NT2/D1 (cell line): Measurements from ENCODE around the gene CASP2.

Experiments used
- SUZ12 ChIP-seq: IDR thresholded peaks from 2 replicates; pipeline ENCODE4 v1.6.1; 2011; ENCODE audit not compliant: insufficient read length, insufficient read depth; ENCODE audit errors: extremely low read depth
- ZNF274 ChIP-seq: IDR thresholded peaks from 2 replicates; pipeline ENCODE4 v1.6.1; 2011; ENCODE audit warnings: mild to moderate bottlenecking, low read depth, low read length

DNA sequence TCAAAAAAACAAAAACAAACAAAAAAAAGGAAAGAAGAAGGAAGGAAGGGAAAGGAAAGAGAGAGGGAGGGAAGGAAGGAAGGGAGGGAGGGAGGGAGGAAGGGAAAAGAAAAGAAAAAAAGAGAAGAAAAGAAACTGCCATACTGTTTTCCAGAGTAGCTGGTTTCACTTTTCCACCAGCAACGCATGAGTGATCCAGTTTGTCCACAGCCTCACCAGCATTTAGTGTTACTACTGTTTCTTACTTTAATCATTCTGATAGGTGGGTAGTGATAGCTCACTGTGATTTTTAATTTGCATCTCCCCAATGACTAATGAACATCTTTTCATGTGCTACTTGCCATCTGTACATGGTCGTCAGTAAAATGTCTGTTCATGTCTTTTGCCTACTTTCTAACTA, 15.3 kb upstream of the CASP2 start:
- TF ChIP-seq ZNF274 = no peak
- TF ChIP-seq SUZ12 = no peak
